ENCODE measurements around the gene ACSL5. TPM values are rescaled to one million over a fixed set of nuclear protein-coding genes. Genes with fewer than 3 reads are reported as not detected.

The ACSL5 gene
- polyA plus RNA-seq, 1 of the 3 experiments (the other 2 are of a cell fraction) = 0.08 TPM

GRCh38 chr10:112424651-112425050 is 50.7 kb downstream of the ACSL5 start:
- ChIA-PET CTCF (interaction anchor here (0.7 to 1.8 kb wide), 3 partner anchors 10 to 110 kb away, joined by 3 to 11 read pairs (median 3); no protein-coding TSS in a partner anchor), POLR2A (no interaction called here)
- 82% methylated on average over 2 of the region's 2 CpGs for WGBS (ENCODE audit: low lambda C conversion rate)
- no peak overlapping the region for H3K27ac ChIP-seq (ENCODE audit: low read depth in 2 of 2, low read length in 1 of 2)
- H3K9me2 ChIP-seq = no peaks in the 10 kb centered on the region
- peaks cover 0 to 9% of the 10 kb centered on the region in 2 experiments for H3K36me3 ChIP-seq (replicated peaks in 1 of 2; ENCODE audit: control insufficient read depth in 1 of 2, insufficient read depth in 2 of 2, low read length in 1 of 2)
- H3K79me2 ChIP-seq (ENCODE audit: insufficient read depth) = no peaks in the 10 kb centered on the region
- no peak overlapping the region for H3K4me3 ChIP-seq (ENCODE audit: low read depth in 2 of 2, low read length in 1 of 2)
- TF ChIP-seq TCF12 (IDR thresholded peaks at IDR 0.05) (no peak), RXRA (IDR thresholded peaks at IDR 0.05; ENCODE audit: borderline replicate concordance, low read depth) (no peak), EZH2phosphoT487 (IDR thresholded peaks at IDR 0.05; ENCODE audit: borderline replicate concordance, low read depth) (no peak), FOSL2 (IDR thresholded peaks at IDR 0.05; ENCODE audit: borderline replicate concordance, low read depth) (no peak), FOXM1 (IDR thresholded peaks at IDR 0.05; ENCODE audit: low read depth) (no peak), IRF3 (IDR thresholded peaks at IDR 0.05; ENCODE audit: low read depth, low read length) (no peak), MAX (IDR thresholded peaks at IDR 0.05; ENCODE audit: low read depth) (no peak), EP300 (IDR thresholded peaks at IDR 0.05; ENCODE audit: borderline replicate concordance in 1 of 2, low read depth in 1 of 2, low read length in 1 of 2) (no peak), JUND (IDR thresholded peaks at IDR 0.05) (no peak), ZBTB33 (IDR thresholded peaks at IDR 0.05; ENCODE audit: borderline replicate concordance, low read depth) (no peak), GATA2 (CRISPR knock-in tag; IDR thresholded peaks at IDR 0.05) (no peak), ELF1 (IDR thresholded peaks at IDR 0.05) (no peak), CTCF (IDR thresholded peaks at IDR 0.05) (no peak), MEF2A (IDR thresholded peaks at IDR 0.05; ENCODE audit: borderline replicate concordance, low read depth) (no peak), GABPA (IDR thresholded peaks at IDR 0.05; ENCODE audit: low read depth) (no peak), USF2 (IDR thresholded peaks at IDR 0.05; ENCODE audit: borderline replicate concordance, low read depth, low read length) (no peak)
- H3K9ac ChIP-seq = no peak overlapping the region
- H3K4me2 ChIP-seq = no peak overlapping the region
- H3K4me1 ChIP-seq (ENCODE audit: control insufficient read depth in 1 of 2, insufficient read depth in 2 of 2, low read depth in 1 of 2, low read length in 1 of 2) = no peaks in the 10 kb centered on the region
- H4K20me1 ChIP-seq (ENCODE audit: insufficient read depth) = no peaks in the 10 kb centered on the region
- no peaks in the 10 kb centered on the region for H3K27me3 ChIP-seq (ENCODE audit: insufficient read depth)
- H2AFZ ChIP-seq (ENCODE audit: low read depth) = no peak overlapping the region
- H3F3A ChIP-seq (replicated peaks; ENCODE audit: insufficient read depth) = no peaks in the 10 kb centered on the region
- no peaks in the 10 kb centered on the region for H3K9me3 ChIP-seq
- no peak for DNase-seq
